Renal pelvis (tissue), 12 donors: ENCODE data around the gene CD22. TPM values are rescaled to one million over a fixed set of nuclear protein-coding genes. Genes with fewer than 3 reads are reported as not detected.
"Not testable (repeated sequence)": the region's sequence is repeated elsewhere in the genome, so short reads cannot be mapped to it uniquely, and the experiment has no call there.

ENCODE experiments used
- DNase-seq: peaks from one replicate; pipeline ENCODE4 v3.0.0-alpha.2; 2013
- long read RNA-seq, 16 experiments: transcript quantifications; one replicate each; lab custom pipeline, GENCODE V29; 2026
- polyA plus RNA-seq, 3 donors: library from polyadenylated mRNA; unstranded; fragments of 120-200 nt; gene quantifications; one replicate each; pipeline ENCODE4 v1.2.1, GENCODE V29; 2013; ENCODE audit not compliant: insufficient read length in 3 of 3

CD22 gene
- 10 to 100 TPM in 2 of 3 donors, 1 to 10 TPM in 1; 8.4 to 33.6 (median 15.5) TPM for polyA plus RNA-seq
- long read RNA-seq, donor 1: 0 reads
- long read RNA-seq, donor 2: 0 reads
- long read RNA-seq, donor 3: 0 reads
- long read RNA-seq, donor 4: 0 reads
- long read RNA-seq, donor 5: 0 reads
- long read RNA-seq, donor 6: 0 reads
- long read RNA-seq, donor 7: 0 reads
- long read RNA-seq, donor 8: 0 reads
- long read RNA-seq, donor 9: 0 reads
- long read RNA-seq, donor 10: 0 reads
- long read RNA-seq, donor 11: 0 reads
- long read RNA-seq, donor 12: 0 reads
- long read RNA-seq, donor 13, partial matches to known transcripts: 13 of 13 reads
- long read RNA-seq, donor 13, other reads (novel, unspliced or antisense): 0 of 13 reads
- long read RNA-seq, donor 14: 0 reads
- long read RNA-seq, donor 15, partial matches to known transcripts: 0 of 1 reads
- long read RNA-seq, donor 15, other reads (novel, unspliced or antisense): 0 of 1 reads
- long read RNA-seq, donor 16: 0 reads

DNA sequence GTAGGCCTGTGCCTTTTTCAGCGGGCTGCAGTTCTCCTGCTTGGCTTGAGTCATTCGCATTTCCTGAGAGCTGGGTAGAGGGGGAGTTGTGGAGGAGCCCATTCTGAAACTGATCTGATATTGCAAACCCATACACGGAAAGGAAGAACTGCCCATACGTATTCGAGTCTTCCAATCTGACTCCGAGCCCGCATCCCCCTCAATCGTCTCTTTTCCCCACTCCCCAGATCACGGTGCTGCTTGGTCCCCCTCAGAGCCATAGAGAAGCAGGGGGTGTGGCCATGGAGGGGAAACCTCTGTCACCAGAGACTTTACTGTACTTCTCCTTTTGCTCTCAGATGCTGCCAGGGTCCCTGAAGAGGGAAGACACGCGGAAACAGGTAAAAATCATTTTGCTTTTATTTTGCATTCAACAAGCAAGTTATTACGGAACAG is at the start of gene CD22:
CD22 (plus strand) TSS at position 337 of the 435 bp plus-strand sequence. CDS start 2,854 bp downstream, outside the sequence.
- no peak for DNase-seq

DNA sequence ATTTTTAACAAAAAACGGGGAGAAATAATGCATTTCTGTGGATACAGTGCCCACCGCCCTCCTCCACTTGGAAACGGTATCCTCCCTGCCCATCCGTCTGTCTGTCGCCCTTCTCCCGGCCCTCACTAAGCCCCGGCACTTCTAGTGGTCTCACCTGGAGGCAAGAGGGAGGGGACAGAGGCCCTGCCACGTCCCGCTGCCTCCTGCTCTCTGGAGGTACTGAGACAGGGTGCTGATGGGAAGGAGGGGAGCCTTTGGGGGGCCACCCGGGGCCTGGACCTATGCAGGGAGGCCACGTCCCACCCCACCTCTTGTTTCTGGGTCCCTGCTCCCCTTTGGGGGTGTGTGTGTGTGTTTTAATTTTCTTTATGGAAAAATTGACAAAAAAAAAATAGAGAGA is 49.6 kb upstream of the CD22 start:
- no peak for DNase-seq

DNA sequence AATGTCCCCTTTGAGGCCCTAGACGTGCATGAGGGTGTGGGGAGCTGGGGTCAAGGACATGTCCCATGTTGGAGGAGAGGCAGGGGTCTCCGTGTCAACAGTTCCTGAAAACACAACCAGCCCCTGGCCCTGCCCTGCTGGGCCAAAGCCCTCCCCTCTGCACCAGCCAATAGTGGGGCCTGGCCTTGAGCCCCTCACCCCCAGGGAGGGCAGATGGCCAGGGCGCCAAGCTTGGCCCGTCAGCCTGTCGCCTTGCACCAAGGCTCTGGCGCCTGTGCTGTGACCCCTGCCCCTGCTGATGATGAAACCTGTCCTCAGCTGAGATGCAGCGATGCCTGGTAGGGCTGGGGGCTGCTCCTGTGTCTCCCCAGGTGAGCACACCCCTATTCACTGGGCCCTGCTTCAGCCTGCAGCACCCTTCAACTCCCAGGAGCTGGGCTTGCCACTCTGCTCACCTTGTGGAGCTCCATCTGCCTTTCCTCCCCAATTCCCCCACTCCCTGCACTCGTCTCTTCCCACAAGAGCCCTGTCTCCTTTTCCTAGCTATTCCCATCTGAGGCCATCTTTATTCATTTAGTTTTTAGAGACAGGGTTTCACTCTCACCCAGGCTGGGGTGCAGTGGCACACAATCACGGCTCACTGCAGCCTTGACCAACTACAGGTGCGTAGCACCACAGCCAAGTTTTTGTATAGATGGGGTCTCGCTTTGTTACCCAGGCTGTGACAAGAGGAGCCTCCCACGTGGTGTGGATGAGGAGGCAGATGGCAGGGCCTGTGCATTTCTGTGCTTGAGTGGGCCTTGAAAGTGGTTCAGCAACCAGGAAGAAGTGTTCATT is 48.8 kb upstream of the CD22 start:
- no peak for DNase-seq

DNA sequence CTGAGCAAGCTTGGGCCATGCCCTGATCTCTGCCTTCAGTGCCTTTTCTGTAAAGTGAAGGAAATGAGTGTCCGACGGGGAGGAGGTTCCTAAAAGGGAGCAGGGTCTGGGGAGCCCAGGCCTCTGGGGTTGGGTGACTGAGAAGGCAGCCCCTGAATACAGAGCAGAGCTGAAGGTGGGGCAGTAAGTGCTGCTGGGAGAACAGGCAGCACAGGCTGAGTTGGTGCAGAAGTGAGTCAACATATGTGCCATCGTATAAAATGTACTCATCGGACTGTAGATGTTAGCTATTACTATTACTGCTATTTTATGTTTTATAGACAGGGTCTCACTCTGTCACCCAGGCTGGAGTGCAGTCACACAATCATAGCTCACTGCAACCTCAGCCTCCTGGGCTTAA is 47.7 kb upstream of the CD22 start:
- no peak for DNase-seq

DNA sequence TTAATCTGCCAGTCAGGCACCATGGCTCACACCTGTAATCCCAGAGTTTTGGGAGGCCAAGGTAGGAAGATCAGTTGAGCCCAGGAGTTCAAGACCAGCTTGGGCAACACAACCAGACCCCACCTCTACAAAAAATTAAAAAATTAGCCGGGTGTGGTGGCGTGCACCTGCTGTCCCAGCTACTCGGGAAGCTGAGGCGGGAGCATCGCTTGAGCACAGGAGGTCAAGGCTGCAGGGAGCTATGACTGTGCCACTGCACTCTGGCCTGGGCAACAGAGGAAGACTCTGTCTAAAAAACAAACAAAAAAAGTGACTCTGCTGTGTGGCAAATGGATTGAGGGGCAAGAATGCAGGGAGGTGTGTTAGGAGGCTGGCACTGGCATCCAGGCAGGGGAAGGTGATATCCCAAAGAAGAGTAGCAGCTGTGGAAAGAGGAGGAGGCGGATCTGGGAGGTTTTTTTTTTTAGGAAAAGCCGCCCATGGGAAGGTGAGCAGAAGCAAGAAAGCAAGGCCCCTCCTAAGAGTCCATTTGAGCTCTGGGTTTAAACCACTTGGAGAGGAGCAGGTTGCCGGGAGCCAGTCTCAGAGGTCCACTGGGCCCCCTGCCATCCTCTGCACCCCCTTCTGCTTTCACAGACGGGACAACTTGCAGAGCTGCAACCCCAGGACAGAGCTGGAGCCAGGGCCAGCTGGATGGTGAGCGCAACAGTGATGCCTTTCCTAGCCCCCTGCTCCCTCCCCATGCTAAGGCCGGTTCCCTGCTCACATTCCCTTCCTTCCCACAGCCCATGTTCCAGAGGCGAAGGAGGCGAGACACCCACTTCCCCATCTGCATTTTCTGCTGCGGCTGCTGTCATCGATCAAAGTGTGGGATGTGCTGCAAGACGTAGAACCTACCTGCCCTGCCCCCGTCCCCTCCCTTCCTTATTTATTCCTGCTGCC is 44.6 kb upstream of the CD22 start:
- DNase-seq: no peak

DNA sequence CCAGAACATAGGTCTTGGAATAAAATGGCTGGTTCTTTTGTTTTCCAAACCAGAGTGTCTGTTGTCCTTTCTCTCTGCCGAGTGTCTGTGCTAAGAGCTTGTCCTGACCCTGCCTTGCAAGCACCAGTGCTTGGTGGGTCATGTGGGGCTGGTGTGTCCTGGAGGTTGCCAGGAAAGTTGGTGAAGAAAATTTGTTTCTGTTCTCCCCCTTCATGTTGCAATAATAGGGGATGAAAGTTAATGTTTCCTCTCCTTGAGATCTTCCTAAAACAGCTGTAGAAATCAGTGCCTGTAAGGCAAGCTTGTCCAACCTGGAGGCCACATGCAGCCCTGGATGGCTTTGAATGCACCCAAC is 43.9 kb upstream of the CD22 start:
- DNase-seq: no peak

DNA sequence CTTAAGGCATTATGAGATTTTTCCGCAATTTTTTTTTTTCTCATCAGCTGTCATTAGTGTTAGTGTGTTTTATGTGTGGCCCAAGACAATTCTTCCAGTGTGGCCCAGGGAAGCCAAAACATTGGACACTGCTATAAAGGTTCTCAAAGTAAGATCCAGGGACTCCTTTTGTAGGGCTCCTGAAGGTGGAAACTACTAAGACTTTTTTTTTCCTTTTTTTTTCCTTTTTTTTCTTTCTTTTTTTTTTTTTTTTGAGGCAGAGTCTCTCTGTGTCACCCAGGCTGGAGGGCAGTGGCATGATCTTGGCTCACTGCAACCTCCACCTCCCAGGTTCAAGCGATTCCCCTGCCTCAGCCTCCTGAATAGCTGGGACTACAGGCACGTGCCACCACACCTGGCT is 43.5 kb upstream of the CD22 start:
- not testable (repeated sequence) for DNase-seq

DNA sequence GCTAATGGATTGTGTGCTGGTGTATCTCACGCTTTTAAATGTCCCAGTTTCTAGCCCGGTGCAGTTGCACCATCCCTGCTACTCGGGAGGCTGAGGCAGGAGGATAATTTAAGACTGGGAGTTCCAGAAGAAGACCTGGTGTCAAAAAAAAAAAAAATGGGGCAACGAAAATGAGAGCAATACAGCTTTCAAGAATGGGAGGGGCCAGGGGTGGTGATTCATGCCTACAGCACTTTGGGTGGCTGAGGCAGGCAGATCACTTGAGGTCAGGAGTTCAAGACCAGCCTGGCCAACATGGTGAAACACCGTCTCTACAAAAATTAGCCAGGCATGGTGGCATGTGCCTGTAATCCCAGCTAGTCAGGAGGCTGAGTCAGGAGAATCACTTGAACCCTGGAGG is 42.9 kb upstream of the CD22 start:
- not testable (repeated sequence) for DNase-seq

DNA sequence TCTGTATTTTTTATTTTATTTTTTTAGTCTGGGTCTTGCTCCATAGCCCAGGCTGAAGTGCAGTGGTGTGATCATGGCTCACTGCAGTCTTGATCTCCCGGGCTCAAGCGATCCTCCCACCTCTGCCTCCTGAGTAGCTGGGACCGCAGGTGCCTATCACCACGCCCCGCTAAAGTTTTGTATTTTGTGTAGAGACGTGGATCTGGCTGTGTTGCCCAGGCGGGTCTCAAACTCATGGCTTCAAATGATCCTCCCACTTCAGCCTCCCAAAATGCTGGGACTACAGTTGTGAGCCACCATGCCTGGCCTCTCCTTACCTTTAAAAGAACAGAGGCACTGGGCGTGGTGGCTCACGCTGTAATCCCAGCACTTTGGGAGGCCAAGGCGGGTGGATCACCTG is 41.3 kb upstream of the CD22 start:
- no peak for DNase-seq

DNA sequence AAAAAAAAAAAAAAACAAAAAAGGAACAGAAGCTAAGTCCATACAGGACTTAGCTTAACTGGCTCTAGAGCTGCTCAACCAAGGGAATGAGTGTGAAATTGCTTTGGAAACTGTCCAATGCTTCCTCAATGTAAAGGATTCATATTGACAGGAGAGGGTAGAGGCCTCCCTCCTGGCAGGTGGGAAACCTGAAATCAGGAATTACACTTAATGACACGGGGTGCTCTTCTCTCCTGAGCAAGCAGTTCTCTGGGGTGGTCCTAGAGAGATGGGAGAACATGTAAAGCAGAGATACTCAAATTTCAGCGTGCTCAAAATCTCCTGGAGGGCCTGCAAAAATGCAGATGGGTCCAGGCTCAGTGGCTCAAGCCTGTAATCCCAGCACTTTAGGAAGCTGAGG is 40.7 kb upstream of the CD22 start:
- no peak for DNase-seq

DNA sequence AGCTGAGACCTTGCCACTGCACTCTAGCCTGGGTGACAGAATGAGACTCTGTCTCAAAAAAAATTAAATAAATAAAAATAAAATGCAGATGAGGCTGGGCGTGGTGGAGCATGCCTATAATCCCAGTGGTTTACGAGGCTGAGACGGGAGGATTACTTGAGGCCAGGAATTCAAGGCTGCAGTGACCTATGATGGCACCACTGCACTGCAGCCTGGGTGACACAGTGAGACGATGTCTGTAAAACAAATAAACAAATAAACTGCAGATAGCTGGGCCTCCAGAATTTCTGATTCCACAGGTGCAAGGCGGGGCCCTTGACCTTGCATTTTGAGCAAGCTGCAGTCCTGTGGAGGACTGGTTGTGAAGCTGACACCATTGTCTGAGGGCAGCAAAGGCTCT is 40.1 kb upstream of the CD22 start:
- no peak for DNase-seq

DNA sequence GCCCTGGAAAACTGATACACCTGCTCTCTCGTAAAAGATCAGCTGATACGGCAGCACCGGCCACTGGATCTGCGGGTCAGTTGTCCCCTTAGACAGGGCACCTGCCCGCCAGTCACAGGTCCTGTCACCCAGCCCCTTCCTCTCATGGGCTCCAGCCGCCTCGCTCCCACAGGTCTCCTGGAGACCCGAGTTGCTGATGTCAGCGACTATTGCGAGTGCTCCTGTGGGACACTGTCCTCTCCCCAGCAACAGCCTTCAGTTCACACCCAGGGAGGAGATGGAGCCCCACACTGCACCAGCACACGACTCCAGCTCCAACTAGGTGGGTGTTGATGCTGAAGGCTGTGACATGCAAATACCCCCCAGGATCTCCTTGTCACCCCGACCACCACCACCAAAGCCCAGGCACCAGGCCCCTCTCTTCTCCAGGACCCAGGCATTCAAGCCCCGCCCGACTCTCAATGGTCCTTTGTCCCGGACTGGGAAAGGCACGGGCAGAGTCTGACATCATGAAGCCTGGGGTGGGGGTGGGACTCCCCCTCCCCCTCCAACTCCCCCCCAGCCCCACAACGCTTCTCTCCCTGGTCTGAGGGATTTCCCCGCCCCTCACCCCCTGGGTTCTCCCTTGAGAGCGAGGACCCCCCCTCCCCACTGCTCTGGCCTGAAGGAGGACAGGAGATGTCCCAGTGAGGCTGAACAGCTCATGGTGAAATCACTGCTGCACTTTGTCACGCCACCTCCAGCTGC is 38.4 kb upstream of the CD22 start:
- DNase-seq: no peak

DNA sequence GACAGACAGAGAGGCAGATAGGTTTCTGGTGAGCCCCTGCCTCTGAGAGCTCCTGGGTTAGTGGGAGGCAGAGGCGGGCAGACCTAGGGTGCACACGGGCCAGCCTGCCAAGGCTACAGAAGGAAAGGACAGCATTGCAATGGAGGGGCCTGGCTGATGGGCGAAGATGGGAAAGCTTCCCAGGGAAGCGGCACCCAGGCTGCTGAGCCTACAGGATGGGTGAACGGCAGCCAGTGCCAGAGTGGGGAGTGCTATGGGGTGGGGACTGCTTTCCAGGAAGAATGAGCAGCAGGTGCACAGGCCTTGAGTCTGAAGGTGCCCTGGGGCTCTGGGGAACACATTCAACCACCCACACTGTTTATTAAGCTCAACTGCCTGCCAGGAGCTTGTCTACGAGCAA is 37.7 kb upstream of the CD22 start:
- no peak for DNase-seq

DNA sequence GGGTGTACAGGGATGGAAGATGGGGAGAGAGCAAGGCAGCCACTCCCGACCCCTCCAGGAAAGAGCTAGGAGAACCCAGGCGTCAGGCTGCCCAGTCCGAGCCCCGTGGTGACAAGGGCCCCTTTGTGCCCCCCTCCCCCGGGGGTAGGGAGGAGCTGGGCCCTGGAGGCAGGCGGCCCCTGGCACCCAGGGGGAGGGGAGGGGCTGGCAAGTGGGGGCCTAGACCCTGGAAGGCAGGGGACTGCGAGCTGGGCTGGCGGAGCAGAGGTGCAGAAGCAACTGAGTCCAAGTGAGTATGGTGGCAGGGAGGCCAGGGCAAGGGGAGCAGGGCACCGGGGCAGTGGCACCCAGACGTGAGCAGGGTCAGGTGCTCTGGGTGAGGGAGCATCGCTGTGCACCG is 37.1 kb upstream of the CD22 start, which contains the start of gene MAG:
MAG (plus strand) TSS at position 246 of the 400 bp plus-strand sequence. CDS start 3,248 bp downstream, outside the sequence.
- DNase-seq: no peak

DNA sequence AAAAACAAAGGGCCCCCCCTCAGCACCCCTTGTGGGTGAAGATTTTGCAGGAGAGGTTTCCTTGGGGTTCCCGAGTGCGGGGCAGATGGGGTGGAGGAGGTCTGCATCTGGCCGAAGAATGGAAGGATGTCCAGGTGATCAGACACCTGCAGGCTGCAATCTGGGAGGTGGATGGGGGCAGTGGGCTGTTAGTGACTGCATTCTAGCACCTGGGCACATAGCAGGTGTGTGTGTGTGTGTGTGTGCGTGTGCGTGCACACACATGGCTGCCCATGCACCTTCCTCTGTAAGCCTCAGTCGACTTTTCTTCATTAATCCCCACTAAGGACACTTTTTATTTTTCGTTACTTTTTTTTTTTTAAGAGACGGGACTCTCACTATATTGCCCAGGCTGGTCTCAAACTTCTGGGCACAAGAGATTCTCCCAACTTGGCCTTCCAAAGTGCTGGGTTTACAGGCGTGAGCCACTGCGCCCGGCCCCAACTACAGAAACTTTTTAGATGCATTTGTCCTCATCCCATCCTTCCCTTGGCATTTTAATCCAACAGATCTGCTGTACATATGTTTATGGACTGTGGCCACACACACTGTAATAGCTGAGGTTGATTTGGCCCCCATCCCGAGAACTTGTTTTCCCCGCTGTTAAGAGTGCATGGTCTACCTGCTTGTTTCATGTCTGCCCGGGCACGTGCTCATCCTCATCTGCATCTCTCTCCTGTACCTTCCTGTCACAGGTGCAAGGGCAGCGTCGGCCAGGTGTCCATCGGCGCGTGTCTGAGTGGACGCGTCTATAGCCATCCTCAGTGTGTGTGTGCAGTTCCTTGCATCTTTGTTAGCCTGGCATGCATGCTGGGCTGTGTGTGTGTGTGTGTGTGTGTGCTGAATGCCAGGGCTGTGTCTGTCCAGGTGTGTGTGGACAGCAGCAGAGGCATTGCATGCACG is 36.3 kb upstream of the CD22 start:
- DNase-seq: no peak

DNA sequence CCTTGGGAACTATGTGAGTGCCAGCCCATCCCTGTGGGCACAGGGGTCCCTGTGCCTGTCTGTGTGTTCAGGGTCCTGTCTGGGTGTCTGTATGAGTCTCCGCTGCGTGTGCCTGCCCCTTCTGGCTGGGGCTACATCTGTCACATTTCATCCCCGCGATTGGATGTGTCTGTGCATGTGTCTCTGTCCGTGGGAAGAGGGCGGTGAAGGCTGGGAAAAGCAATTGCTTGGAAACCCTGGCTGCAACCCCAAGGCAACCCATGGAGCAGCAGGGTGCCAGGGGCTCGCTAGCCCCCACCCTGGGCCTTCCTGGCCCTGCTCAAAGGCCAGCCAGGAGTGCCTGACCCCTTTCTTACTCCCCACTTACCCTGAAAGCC is 35.6 kb upstream of the CD22 start:
- DNase-seq: no peak

DNA sequence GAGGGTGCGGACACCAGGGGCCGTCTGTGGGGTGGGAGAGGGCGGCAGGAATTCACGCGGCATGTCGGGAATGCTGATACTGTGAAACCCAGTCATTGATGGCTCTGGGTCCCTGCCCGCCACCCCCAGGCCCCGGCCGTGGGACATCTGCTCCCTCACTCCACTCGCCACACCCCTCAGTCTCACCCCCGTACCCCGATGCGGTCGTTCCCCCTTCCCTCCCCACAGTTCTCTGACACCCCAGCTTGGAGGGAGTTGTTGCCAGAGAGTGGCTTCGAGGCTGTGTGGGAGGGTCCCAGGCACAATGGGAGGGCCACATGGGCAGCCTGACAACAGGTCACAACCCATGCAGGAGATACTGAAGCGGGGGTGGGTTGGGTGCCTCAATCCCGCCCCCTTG is 35.2 kb upstream of the CD22 start:
- no peak for DNase-seq

DNA sequence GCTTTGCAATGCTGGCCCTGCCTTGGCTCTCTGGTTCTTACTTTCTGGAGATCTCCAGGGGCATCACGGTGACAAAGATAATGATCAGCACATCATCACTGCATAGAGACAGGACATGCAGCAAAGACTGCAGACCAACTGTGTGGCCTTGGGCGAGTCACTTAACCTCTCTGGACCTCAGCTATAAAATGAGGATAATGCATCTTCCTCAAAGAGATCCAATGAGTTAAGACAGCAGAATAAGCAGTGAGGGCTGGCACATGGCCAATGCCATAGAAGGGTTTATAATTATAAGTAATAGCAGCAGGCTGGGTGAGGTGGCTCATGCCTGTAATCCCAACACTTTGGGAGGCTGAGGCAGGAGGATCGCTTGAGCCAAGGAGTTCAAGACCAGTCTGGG is 34.7 kb upstream of the CD22 start:
- no peak for DNase-seq

DNA sequence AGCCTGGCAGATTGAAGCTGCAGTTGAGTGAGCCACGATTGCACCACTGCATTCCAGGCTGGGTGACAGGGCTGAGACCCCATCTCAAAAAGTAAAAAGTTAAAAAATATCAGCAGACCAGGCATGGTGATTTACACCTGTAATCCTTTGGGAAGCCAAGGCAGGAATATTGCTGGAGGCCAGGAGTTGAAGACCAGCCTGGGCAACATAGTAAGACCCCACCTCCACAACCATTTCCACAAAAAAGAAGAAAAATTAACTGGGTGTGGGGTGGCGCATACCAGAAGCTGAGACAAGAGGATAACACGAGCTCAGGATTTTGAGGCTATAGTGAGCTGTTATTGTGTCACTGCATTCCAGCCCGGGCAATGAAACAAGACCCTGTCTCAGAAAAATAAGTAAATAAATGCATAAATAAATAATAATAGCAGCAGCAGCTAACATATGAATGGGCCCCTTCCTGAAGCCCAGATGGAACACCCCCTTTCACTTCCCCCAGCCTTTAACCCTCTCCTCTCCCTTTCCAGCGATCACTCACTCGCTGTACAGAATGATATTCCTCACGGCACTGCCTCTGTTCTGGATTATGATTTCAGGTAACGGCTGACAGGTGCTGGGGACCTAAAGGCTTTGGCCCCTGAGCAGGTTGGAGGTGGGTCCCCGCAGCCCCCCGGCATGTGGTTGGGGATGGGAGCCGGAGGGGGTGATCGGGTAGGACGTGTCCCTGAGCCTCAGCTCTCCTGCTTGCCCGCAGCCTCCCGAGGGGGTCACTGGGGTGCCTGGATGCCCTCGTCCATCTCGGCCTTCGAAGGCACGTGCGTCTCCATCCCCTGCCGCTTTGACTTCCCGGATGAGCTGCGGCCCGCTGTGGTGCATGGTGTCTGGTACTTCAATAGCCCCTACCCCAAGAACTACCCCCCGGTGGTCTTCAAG is 33.9 kb upstream of the CD22 start:
- no peak for DNase-seq
